Endothelial cell (in vitro differentiated cells): ENCODE data around the gene ERRFI1. TPM values are rescaled to one million over a fixed set of nuclear protein-coding genes. Genes with fewer than 3 reads are reported as not detected.

ENCODE experiments used
- DNase-seq: peaks from one replicate; pipeline ENCODE4 v3.0.0; 2021; ENCODE audit warnings: low spot score
- H3K27ac Mint-ChIP-seq: one replicate; pipeline ENCODE4 v1.8.0; 2021; ENCODE audit warnings: mixed read lengths, inconsistent platforms; ENCODE audit not compliant: unreplicated experiment
- H3K27me3 Mint-ChIP-seq: one replicate; pipeline ENCODE4 v1.8.0; 2021; ENCODE audit warnings: mild to moderate bottlenecking, moderate library complexity, mixed read lengths, inconsistent platforms; ENCODE audit not compliant: unreplicated experiment
- H3K36me3 Mint-ChIP-seq: one replicate; pipeline ENCODE4 v1.8.0; 2021; ENCODE audit warnings: mild to moderate bottlenecking, low read depth, mixed read lengths, inconsistent platforms; ENCODE audit not compliant: unreplicated experiment
- H3K4me1 Mint-ChIP-seq: one replicate; pipeline ENCODE4 v1.8.0; 2021; ENCODE audit warnings: mild to moderate bottlenecking, mixed read lengths, inconsistent platforms; ENCODE audit not compliant: unreplicated experiment
- H3K4me3 Mint-ChIP-seq: one replicate; pipeline ENCODE4 v1.8.0; 2021; ENCODE audit warnings: mild to moderate bottlenecking, mixed read lengths, inconsistent platforms; ENCODE audit not compliant: unreplicated experiment
- H3K9me3 Mint-ChIP-seq: one replicate; pipeline ENCODE4 v1.8.0; 2021; ENCODE audit warnings: mixed read lengths, inconsistent platforms; ENCODE audit not compliant: unreplicated experiment
- total RNA-seq: library from RNA; stranded (reverse); fragmentation: NEBNext Ultra II Directional; extraction: Animal tissue kit (Norgen Biotek cat#: 25700); gene quantifications from one replicate; pipeline ENCODE4 v1.2.1, GENCODE V29; 2021; ENCODE audit not compliant: unreplicated experiment
- TF ChIP-seq, protein P1 (sequence below): fragments of 200-600 bp; sonication (generic); IDR thresholded peaks from one replicate; pipeline ENCODE4 v1.5.0; 2021; ENCODE audit warnings: antibody characterized with exemption; ENCODE audit not compliant: unreplicated experiment

Gene ERRFI1
- total RNA-seq, 1 donor from 2014 or later = 16.5 TPM

GRCh38 chr1:8040586-8040985 is 14.5 kb upstream of the ERRFI1 start:
- no peak overlapping the region for H3K27ac Mint-ChIP-seq
- DNase-seq = no peak
- H3K9me3 Mint-ChIP-seq = no peaks in the 10 kb centered on the region
- H3K27me3 Mint-ChIP-seq = no peaks in the 10 kb centered on the region
- H3K36me3 Mint-ChIP-seq = no peaks in the 10 kb centered on the region
- H3K4me3 Mint-ChIP-seq = no peak overlapping the region
- TF ChIP-seq, protein P1, sequence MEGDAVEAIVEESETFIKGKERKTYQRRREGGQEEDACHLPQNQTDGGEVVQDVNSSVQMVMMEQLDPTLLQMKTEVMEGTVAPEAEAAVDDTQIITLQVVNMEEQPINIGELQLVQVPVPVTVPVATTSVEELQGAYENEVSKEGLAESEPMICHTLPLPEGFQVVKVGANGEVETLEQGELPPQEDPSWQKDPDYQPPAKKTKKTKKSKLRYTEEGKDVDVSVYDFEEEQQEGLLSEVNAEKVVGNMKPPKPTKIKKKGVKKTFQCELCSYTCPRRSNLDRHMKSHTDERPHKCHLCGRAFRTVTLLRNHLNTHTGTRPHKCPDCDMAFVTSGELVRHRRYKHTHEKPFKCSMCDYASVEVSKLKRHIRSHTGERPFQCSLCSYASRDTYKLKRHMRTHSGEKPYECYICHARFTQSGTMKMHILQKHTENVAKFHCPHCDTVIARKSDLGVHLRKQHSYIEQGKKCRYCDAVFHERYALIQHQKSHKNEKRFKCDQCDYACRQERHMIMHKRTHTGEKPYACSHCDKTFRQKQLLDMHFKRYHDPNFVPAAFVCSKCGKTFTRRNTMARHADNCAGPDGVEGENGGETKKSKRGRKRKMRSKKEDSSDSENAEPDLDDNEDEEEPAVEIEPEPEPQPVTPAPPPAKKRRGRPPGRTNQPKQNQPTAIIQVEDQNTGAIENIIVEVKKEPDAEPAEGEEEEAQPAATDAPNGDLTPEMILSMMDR = no peak
- no peaks in the 10 kb centered on the region for H3K4me1 Mint-ChIP-seq

DNA sequence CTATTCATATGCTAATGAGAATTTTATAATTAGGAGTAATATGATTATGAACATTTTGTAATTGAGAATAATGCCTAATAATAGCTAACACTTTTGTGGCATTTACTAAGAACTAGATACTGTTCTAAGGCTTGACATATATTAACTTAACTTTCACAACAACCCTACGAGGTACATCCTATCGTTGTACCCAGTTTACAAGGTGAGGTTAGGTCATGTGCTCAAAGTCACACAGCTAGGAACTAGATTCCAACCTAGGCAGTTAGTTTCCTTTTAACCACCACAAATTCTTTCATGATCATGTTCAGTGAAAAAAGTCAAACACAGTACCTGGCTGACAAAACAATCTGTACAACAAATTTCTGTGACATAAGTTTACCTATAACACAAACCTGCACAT is 13.0 kb upstream of the ERRFI1 start:
- Mint-ChIP-seq H3K4me3 (no peak overlapping the region), H3K36me3 (no peaks in the 10 kb centered on the region), H3K27me3 (no peaks in the 10 kb centered on the region), H3K27ac (no peak overlapping the region), H3K4me1 (no peaks in the 10 kb centered on the region), H3K9me3 (no peaks in the 10 kb centered on the region)
- TF ChIP-seq, protein P1 = no peak
- no peak for DNase-seq

GRCh38 chr1:8035289-8035688 is 9.2 kb upstream of the ERRFI1 start:
- TF ChIP-seq, protein P1 = no peak
- no peak for DNase-seq
- Mint-ChIP-seq H3K36me3 (no peaks in the 10 kb centered on the region), H3K9me3 (no peaks in the 10 kb centered on the region), H3K4me3 (no peak overlapping the region), H3K27me3 (no peaks in the 10 kb centered on the region), H3K27ac (no peak overlapping the region), H3K4me1 (peaks cover 4% of the 10 kb centered on the region)

DNA sequence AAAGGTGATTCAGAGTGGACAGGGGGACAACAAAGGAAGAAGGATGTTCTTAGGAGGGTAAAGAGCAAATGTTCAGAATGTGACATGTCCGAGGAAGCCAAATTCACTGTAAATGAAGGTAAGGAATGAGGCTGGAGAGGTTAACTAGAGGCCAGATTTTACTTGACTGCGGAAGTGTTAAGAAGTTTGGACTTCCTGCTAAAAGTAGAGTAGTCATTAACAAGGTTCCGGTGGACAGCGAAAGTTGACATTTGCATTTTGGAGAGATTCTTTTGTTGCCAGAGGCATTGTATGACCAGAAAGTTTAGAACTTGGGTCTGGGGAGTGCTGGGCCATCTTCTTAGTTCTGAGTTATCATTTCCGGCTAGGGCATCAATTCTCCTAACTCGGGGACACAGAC is 7.2 kb upstream of the ERRFI1 start:
- Mint-ChIP-seq H3K4me1 (peaks cover 4% of the 10 kb centered on the region), H3K27me3 (no peaks in the 10 kb centered on the region), H3K9me3 (no peaks in the 10 kb centered on the region), H3K36me3 (no peaks in the 10 kb centered on the region), H3K27ac (no peak overlapping the region), H3K4me3 (no peak overlapping the region)
- no peak for DNase-seq
- TF ChIP-seq, protein P1 = no peak

- Mint-ChIP-seq H3K27me3 (no peaks in the 10 kb centered on the region), H3K4me3 (no peak overlapping the region), H3K9me3 (no peaks in the 10 kb centered on the region), H3K36me3 (no peaks in the 10 kb centered on the region), H3K27ac (no peak overlapping the region), H3K4me1 (peaks cover 6% of the 10 kb centered on the region)
- no peak for DNase-seq
- TF ChIP-seq, protein P1 = no peak
Measured at GRCh38 chr1:8032366-8032910, 6.3 kb upstream of the ERRFI1 start.
